H1 (cell line): ENCODE results near the gene SLC2A1. TPM values are rescaled to one million over a fixed set of nuclear protein-coding genes. Genes with fewer than 3 reads are reported as not detected.

Experiments used
- GABPA ChIP-seq: IDR thresholded peaks from 2 replicates; pipeline ENCODE4 v1.6.1; 2011; ENCODE audit warnings: mild to moderate bottlenecking, low read length, moderate library complexity, borderline replicate concordance; ENCODE audit not compliant: insufficient read depth
- GTF2F1 ChIP-seq: IDR thresholded peaks from 2 replicates; pipeline ENCODE4 v1.6.1; 2012; ENCODE audit warnings: low read depth, low read length, improper control_type of control experiment, borderline replicate concordance
- KDM1A ChIP-seq: fragments of 200-600, 300-600 bp; sonication (generic); IDR thresholded peaks from 2 replicates; pipeline ENCODE4 v1.7.1; 2016; ENCODE audit warnings: mild to moderate bottlenecking, low read length, borderline replicate concordance
- POU5F1 ChIP-seq: IDR thresholded peaks from 2 replicates; pipeline ENCODE4 v1.6.1; 2011; ENCODE audit warnings: low read depth, mild to moderate bottlenecking, low read length, moderate library complexity
- RBBP5 ChIP-seq: IDR thresholded peaks from 2 replicates; pipeline ENCODE4 v1.7.1; 2012; ENCODE audit warnings: low read depth, mild to moderate bottlenecking, inconsistent platforms, low read length, moderate library complexity, borderline replicate concordance
- SRF ChIP-seq: IDR thresholded peaks from 2 replicates; pipeline ENCODE4 v1.6.1; 2011; ENCODE audit warnings: mild to moderate bottlenecking, low read depth, low read length, moderate library complexity
- TBP ChIP-seq: IDR thresholded peaks from 2 replicates; pipeline ENCODE4 v1.6.1; 2011; ENCODE audit warnings: low read depth, low read length, improper control_type of control experiment
- YY1 ChIP-seq: IDR thresholded peaks from 2 replicates; pipeline ENCODE4 v1.6.1; 2011; ENCODE audit warnings: low read depth, mild to moderate bottlenecking, low read length
- polyA plus RNA-seq, 7 experiments: library from polyadenylated mRNA; depleted of rRNA in 3 of 7; stranded (reverse) in 5 of 7; unstranded in 2 of 7; fragments of >200 nt in 5 of 7; fragments of 200-250 nt in 2 of 7; gene quantifications; 1 replicate in 5 of 7; 2 replicates in 1 of 7; 4 replicates in 1 of 7; pipeline versions ENCODE4 v1.2.1 to v1.2.3, GENCODE V29; 2011 to 2013; ENCODE audit warnings: missing spikeins in 2 of 7, mixed read lengths in 2 of 7
- total RNA-seq: library from RNA; stranded (reverse); fragmentation: NEBNext Ultra II Directional; extraction: Animal tissue kit (Norgen Biotek cat#: 25700); gene quantifications from 2 replicates; pipeline ENCODE4 v1.2.1, GENCODE V29; 2021

Gene SLC2A1
- total and polyA plus RNA-seq, 2 of the 8 experiments (the other 6 are each of a cell fraction or from before 2014, with no cell fraction given) = 230 to 308 TPM

GRCh38 chr1:43002766-43003165 is 44.1 kb upstream of the SLC2A1 start (continued):
- TF ChIP-seq KDM1A (no peak), GABPA (no peak), TBP (no peak), YY1 (no peak), RBBP5 (no peak), GTF2F1 (no peak), POU5F1 (no peak), SRF (no peak)
- TF ChIP-seq, all 59 proteins: peak for 0
